ENCODE measurements around the gene NUDT19. TPM values are rescaled to one million over a fixed set of nuclear protein-coding genes. Genes with fewer than 3 reads are reported as not detected.
"Not testable (repeated sequence)": the region's sequence is repeated elsewhere in the genome, so short reads cannot be mapped to it uniquely, and the experiment has no call there.

NUDT19 gene
- total and polyA plus RNA-seq, 12 donors: 6.8 to 34.9 (median 20.9) TPM

- no peak overlapping the region for H3K4me3 ChIP-seq
- 89 to 97% (median 96%) methylated on average over 5 of the region's 5 CpGs for WGBS, 4 donors
- H3K9me3 ChIP-seq (replicated peaks in 1 of 3): peaks cover 0 to 6% (median 2%) of the 10 kb centered on the region in 3 donors
- peaks cover 0 to 32% of the 10 kb centered on the region in 2 donors for H3K36me3 ChIP-seq (replicated peaks in 1 of 2)
- no peaks in the 10 kb centered on the region for H3K4me1 ChIP-seq (replicated peaks in 1 of 2)
- DNase-seq: peak in 1 of 7 donors; percentile 14
- H3K27me3 ChIP-seq: no peaks in the 10 kb centered on the region
- intact Hi-C loops (cut with DNase I): no loop called here
- no peak overlapping the region for H3K27ac ChIP-seq
- TF ChIP-seq, protein P1, sequence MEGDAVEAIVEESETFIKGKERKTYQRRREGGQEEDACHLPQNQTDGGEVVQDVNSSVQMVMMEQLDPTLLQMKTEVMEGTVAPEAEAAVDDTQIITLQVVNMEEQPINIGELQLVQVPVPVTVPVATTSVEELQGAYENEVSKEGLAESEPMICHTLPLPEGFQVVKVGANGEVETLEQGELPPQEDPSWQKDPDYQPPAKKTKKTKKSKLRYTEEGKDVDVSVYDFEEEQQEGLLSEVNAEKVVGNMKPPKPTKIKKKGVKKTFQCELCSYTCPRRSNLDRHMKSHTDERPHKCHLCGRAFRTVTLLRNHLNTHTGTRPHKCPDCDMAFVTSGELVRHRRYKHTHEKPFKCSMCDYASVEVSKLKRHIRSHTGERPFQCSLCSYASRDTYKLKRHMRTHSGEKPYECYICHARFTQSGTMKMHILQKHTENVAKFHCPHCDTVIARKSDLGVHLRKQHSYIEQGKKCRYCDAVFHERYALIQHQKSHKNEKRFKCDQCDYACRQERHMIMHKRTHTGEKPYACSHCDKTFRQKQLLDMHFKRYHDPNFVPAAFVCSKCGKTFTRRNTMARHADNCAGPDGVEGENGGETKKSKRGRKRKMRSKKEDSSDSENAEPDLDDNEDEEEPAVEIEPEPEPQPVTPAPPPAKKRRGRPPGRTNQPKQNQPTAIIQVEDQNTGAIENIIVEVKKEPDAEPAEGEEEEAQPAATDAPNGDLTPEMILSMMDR (IDR thresholded peaks at IDR 0.05): no peak
- TF ChIP-seq POLR2A (IDR thresholded peaks at IDR 0.05): no peak
These were observed 17.4 kb downstream of the NUDT19 start for GRCh38 chr19:32709032-32709431.

- Histone ChIP-seq H3K36me3 (replicated peaks in 1 of 2) (peaks cover 0 to 30% of the 10 kb centered on the region in 2 donors), H3K9me3 (replicated peaks in 1 of 3) (no peaks in the 10 kb centered on the region), H3K27me3 (no peaks in the 10 kb centered on the region), H3K27ac (no peak overlapping the region), H3K4me3 (no peak overlapping the region), H3K4me1 (replicated peaks in 1 of 2) (no peaks in the 10 kb centered on the region)
- no peak for DNase-seq
- 87 to 96% (median 94%) methylated on average over 6 of the region's 6 CpGs for WGBS, 4 donors
- intact Hi-C loops (cut with DNase I): no loop called here
- no peak for TF ChIP-seq POLR2A (IDR thresholded peaks at IDR 0.05)
- TF ChIP-seq, protein P1 (IDR thresholded peaks at IDR 0.05): no peak
These were observed 20.1 kb downstream of the NUDT19 start for GRCh38 chr19:32711747-32712146.

DNA sequence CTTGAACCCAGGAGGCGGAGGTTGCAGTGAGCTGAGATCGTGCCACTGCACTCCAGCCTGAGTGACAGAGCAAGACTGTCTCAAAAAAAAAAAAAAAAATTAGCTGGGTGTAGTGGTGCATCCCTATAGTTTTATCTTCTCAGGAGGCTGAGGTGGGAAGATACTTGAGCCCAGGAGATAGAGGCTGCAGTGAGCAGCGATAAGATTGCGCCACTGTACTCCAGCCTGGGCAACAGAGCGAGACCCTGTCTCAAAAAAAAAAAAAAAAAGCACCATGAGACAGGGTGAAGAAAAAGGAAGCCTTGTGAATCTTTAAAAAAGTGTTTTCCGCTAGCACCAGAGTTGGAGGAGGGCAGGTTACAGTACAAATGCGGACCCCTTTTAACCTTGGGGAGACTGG lies 24.6 kb downstream of the NUDT19 start:
- H3K27me3 ChIP-seq; H3K4me1 ChIP-seq (replicated peaks in 1 of 2); DNase-seq; H3K4me3 ChIP-seq; intact Hi-C loops (cut with DNase I); H3K27ac ChIP-seq; H3K9me3 ChIP-seq (replicated peaks in 1 of 3): not testable (repeated sequence)
- WGBS, 4 donors: 93 to 98% (median 96%) methylated on average over 7 of the region's 7 CpGs
- H3K36me3 ChIP-seq (replicated peaks in 1 of 2): peaks cover 0 to 27% of the 10 kb centered on the region in 2 donors

- intact Hi-C loops (cut with DNase I): no loop called here
- DNase-seq: no peak
- Histone ChIP-seq H3K27me3 (no peaks in the 10 kb centered on the region), H3K27ac (no peak overlapping the region), H3K4me3 (no peak overlapping the region), H3K9me3 (replicated peaks in 1 of 3) (no peaks in the 10 kb centered on the region), H3K36me3 (replicated peaks in 1 of 2) (peaks cover 0 to 14% of the 10 kb centered on the region in 2 donors), H3K4me1 (replicated peaks in 1 of 2) (peaks cover 0 to 8% of the 10 kb centered on the region in 2 donors)
- TF ChIP-seq POLR2A (IDR thresholded peaks at IDR 0.05): no peak
- TF ChIP-seq, protein P1 (IDR thresholded peaks at IDR 0.05): no peak
- 42 to 70% (median 50%) methylated on average over 4 to 5 of the region's 5 CpGs for WGBS, 4 donors
These were observed 25.9 kb downstream of the NUDT19 start for GRCh38 chr19:32717496-32717895.

GRCh38 chr19:32718286-32718685 lies 26.7 kb downstream of the NUDT19 start:
- H3K27me3 ChIP-seq: no peaks in the 10 kb centered on the region
- no peak overlapping the region for H3K27ac ChIP-seq
- peaks cover 0 to 7% of the 10 kb centered on the region in 2 donors for H3K36me3 ChIP-seq (replicated peaks in 1 of 2)
- no peak for DNase-seq
- peaks cover 0 to 8% of the 10 kb centered on the region in 2 donors for H3K4me1 ChIP-seq (replicated peaks in 1 of 2)
- H3K4me3 ChIP-seq: no peak overlapping the region
- TF ChIP-seq, protein P1 (IDR thresholded peaks at IDR 0.05): no peak
- no peak for TF ChIP-seq POLR2A (IDR thresholded peaks at IDR 0.05)
- intact Hi-C loops (cut with DNase I): no loop called here
- no peaks in the 10 kb centered on the region for H3K9me3 ChIP-seq (replicated peaks in 1 of 3)
- 91 to 94% (median 91%) methylated on average over 7 of the region's 7 CpGs for WGBS, 4 donors
